Heart left ventricle (tissue), 13 donors: ENCODE data around the gene BDH1.

Experiments
- POLR2A ChIP-seq, 2 donors: fragments of 450-650 bp; IDR thresholded peaks; one replicate each; pipeline ENCODE4 v1.6.1; 2017; ENCODE audit warnings: antibody characterized with exemption in 2 of 2, mild to moderate bottlenecking in 2 of 2, moderate library complexity in 2 of 2
- TF ChIP-seq, protein P1 (sequence below), 12 donors: fragments of 200-600 bp; sonication (generic) in 4 of 12; IDR thresholded peaks; one replicate each; pipeline versions ENCODE4 v1.5.0 to v1.8.0; 2018 to 2022; ENCODE audit warnings: antibody characterized with exemption in 12 of 12, mild to moderate bottlenecking in 5 of 12
- donor health status: ischemic (EF 13 %, LVEDD 7.1; RV severe dilation, severe dysfunction).
- donor health status: DM: no; HTN: yes; CAD: no.
- donor health status: DM: no; HTN: no; CAD: no.
- donor health status: ischemic (EF 25% LVEDD 6.9; RV normal size, moderate dysfunction).
- donor health status: ischemic (EF 25% LVEDD 5.7; RV mildly dilated, moderate dysfunction).
- donor health status: ischemic (EF 35%, LVEDD 5.7; RV mildly dilated, moderate dysfunction).
- donor health status: nonischemic (EF 11% LVEDD 7.7; RV severe dilation, severe dysfunction).
- donor health status: DM: yes; HTN: yes; CAD: no.
- donor health status: PGD.
- donor health status: ischemic (EF 29% LVEDD 5.4; RV normal size, mild dysfunction).
- donor health status: nonischemic (EF 23%, LVEDD 6.1; RV moderate dilation, normal function).

DNA sequence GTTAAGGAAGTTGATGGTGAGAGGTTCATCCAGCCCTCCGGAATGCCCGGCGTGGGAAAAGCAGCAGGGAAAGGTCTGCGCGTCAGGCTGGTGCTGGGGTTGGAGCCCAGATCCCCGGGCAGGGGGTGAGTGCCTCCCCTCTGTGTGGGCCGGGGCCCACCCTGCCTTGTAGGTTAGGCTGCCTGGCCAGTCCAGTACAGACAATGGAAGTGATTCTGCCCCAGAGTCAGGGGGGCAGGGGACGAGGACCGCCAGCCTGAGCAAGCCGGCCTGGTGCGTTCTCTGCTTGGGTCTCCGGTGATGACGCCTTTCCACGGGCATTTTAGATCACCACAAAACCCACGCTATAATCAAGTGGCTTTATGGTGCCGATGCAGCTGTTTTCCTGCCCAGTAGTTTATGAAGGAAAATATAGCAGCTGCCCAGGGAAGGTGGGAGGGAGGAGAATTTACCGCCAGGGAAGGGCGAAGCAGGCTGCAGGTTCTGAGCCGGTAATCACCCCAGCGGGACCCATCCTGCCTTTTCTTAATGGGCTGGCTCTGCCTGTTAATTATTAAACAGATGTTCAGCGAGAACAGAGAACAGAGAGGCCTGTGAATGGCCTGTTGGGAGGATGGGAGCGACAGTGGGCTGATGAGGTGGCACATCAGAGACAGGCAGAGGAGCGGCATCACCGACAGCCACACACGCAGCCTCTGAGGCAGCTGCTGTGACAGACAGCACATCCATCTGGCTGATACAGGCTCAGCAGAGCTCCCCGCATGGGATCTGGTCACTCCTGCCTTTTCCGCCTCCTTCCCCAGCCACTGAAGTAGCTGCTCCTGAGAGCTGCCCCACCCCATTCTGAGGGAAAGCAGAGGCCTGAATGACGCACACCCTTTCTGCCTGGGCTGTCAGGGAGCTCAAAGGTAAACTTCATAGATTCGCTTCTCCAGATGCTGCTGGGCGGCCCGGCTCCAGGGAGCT, 35.2 kb downstream of the BDH1 start:
- TF ChIP-seq, protein P1, sequence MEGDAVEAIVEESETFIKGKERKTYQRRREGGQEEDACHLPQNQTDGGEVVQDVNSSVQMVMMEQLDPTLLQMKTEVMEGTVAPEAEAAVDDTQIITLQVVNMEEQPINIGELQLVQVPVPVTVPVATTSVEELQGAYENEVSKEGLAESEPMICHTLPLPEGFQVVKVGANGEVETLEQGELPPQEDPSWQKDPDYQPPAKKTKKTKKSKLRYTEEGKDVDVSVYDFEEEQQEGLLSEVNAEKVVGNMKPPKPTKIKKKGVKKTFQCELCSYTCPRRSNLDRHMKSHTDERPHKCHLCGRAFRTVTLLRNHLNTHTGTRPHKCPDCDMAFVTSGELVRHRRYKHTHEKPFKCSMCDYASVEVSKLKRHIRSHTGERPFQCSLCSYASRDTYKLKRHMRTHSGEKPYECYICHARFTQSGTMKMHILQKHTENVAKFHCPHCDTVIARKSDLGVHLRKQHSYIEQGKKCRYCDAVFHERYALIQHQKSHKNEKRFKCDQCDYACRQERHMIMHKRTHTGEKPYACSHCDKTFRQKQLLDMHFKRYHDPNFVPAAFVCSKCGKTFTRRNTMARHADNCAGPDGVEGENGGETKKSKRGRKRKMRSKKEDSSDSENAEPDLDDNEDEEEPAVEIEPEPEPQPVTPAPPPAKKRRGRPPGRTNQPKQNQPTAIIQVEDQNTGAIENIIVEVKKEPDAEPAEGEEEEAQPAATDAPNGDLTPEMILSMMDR (IDR thresholded peaks at IDR 0.05) = no peak
- no peak for TF ChIP-seq POLR2A (IDR thresholded peaks at IDR 0.05)
